ENCODE results near the gene MYO15A.

The MYO15A gene

DNA sequence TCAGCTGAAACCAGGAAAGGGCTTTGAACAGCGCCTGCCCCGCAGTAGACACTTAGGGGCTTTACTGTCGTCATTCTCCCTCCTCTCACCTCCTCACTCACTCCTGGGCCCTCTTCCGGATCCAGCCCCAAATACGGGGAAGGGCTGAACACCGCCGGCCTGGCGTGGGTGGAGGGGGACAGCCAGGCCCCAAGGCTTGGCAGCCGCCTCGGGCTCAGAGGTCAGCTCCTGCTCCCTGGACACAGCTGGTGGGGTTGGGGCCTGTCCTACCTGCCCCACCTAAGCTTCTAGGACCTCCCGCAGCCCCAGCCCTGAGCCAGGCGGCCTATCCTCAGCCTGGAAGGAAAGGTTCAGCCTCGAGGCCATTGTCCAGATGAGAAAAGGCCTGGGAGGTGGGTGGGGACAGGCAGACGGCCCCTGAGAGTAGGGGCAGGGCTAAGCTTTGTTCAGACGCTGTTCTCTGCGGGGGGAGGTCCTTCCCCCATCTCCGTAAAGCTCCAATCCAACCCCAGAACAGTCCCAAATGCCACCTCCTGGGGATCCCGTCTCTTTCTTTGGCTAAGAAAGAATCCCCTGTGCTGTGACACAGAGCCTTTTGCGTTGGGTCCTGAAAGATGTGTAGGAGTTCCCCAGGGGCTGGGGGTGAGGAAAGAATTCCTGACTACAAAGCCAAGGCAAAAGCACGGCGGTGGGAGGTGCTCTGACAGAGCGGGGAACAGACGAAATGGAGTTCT is 116.0 kb downstream of the MYO15A start:
- no peak overlapping the region for H3K27ac Mint-ChIP-seq
- H3K4me3 Mint-ChIP-seq: peak overlapping the region; percentile 81
- H3K36me3 Mint-ChIP-seq: no peaks in the 10 kb centered on the region
- no peaks in the 10 kb centered on the region for H3K27me3 Mint-ChIP-seq
- H3K9me3 Mint-ChIP-seq: no peaks in the 10 kb centered on the region
- peaks cover 29% of the 10 kb centered on the region for H3K4me1 Mint-ChIP-seq

DNA sequence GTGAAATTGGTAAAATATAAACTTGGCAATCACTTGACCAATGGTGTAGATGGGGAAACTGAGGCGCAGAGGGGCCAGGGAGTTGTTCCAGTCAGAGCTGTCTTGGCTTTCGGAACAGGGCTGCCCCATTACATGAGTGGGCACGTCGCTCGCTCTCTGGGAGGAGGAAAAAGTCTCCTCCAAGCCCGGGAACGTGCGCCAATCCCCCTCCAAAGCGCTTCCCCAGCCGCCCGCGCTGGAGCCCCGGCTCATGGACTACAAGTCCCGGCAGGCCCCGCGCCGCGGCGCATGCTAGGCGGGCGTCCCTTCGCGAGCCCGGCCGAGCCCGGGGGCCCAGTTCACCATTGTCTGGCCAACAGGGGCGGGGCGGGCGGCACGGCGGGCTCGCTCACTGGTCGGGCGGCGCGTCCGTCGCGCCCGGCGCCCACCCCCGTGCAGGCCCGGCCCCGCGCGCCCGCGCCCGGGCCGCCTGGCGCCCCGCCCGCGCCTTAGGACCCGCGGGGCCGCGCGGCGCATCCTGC is 116.6 kb downstream of the MYO15A start, which contains the start of gene LLGL1:
LLGL1 (plus strand) TSS at position 515 of the 521 bp plus-strand sequence. CDS start 48 bp downstream, outside the sequence.
- Mint-ChIP-seq H3K27ac (peak within 1 kb of the TSS; percentile 80), H3K36me3 (no peaks in the 10 kb centered on the region), H3K4me3 (peak within 1 kb of the TSS; percentile 94), H3K9me3 (no peaks in the 10 kb centered on the region), H3K4me1 (peaks cover 29% of the 10 kb centered on the region), H3K27me3 (no peaks in the 10 kb centered on the region)

- Mint-ChIP-seq H3K36me3 (no peaks in the 10 kb centered on the region), H3K27ac (peak overlapping the region; percentile 80), H3K4me3 (peak overlapping the region; percentile 94), H3K9me3 (no peaks in the 10 kb centered on the region), H3K27me3 (no peaks in the 10 kb centered on the region), H3K4me1 (peaks cover 29% of the 10 kb centered on the region)
Observed at GRCh38 chr17:18225642-18226283, 117.2 kb downstream of the MYO15A start.

DNA sequence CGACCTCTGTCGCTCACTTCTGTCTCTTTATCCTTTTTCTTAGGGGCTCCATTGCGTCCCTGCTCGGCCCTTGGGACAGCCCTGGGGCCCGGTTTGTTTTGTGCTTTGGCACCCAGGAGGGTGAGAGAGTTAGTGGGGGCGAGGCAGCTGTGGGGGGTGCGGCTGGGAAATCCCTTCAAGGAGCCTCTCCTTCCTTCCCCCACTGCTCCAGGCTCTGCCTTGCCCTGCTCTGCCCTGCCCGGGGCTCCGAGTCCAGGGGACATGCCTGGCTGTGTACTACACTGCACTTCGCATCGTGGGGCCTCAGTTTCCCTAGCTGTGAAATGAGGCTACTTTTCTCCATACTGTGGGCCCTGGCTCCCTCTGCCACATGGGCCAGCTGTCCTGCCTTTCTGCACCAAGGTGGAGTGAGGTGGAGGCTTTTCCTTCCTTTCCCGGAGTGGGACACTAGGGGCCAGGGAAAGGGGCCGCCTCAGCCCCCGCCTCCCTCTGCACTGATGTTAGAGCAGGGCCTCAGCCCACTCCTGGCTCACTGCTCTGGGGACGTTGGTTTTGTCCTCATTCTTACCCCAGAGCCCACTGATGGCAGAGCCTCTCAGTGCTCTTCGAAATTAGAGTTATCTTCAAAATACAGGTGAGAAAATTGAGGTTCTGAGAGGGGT is 117.9 kb downstream of the MYO15A start:
- Mint-ChIP-seq H3K36me3 (no peaks in the 10 kb centered on the region), H3K4me3 (peak overlapping the region; percentile 94), H3K27ac (peak overlapping the region; percentile 80), H3K27me3 (no peaks in the 10 kb centered on the region), H3K4me1 (peaks cover 29% of the 10 kb centered on the region), H3K9me3 (no peaks in the 10 kb centered on the region)

- Mint-ChIP-seq H3K27me3 (no peaks in the 10 kb centered on the region), H3K4me3 (no peak overlapping the region), H3K9me3 (no peaks in the 10 kb centered on the region), H3K27ac (no peak overlapping the region), H3K36me3 (no peaks in the 10 kb centered on the region), H3K4me1 (peaks cover 29% of the 10 kb centered on the region)
Observed at GRCh38 chr17:18227635-18228034, 119.1 kb downstream of the MYO15A start.

DNA sequence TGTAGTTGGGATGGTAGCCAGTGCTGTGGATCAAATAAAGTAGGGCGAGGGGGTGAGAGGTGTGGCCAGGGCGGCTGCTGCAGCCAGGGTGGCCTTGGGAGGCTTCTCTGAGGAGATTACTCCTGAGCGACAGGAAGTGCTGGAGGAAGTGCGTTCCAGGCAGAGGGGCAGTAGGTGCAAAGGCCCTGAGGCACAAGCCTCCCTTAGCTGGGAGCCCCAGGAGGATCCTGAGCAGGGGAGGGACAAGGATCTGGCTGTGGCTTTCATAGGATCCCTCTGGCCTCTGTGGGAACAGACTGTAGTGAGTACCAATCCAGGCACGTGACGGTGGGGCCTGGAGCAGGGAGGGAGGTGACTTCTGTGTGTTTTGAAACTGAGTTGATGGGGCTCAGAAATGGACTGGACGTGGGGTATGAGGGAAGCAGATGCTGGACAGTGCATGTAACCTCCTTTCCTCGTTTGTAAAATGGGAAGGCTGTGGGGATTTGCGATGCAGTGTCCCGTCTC is 119.7 kb downstream of the MYO15A start:
- Mint-ChIP-seq H3K36me3 (no peaks in the 10 kb centered on the region), H3K27ac (no peak overlapping the region), H3K4me1 (peaks cover 29% of the 10 kb centered on the region), H3K4me3 (no peak overlapping the region), H3K9me3 (no peaks in the 10 kb centered on the region), H3K27me3 (no peaks in the 10 kb centered on the region)

- no peaks in the 10 kb centered on the region for H3K27me3 Mint-ChIP-seq
- no peaks in the 10 kb centered on the region for H3K9me3 Mint-ChIP-seq
- H3K4me3 Mint-ChIP-seq: no peak overlapping the region
- peaks cover 29% of the 10 kb centered on the region for H3K4me1 Mint-ChIP-seq
- no peak overlapping the region for H3K27ac Mint-ChIP-seq
- no peaks in the 10 kb centered on the region for H3K36me3 Mint-ChIP-seq
Observed at GRCh38 chr17:18229254-18229653, 120.7 kb downstream of the MYO15A start.

Measured in activated naive CD4-positive, alpha-beta T cell treated with anti-CD3 and anti-CD28 coated beads, Interleukin-2, amount 50 U/mL, for 24 hours (primary cell).